H9 (cell line): Measurements from ENCODE around the gene BCAS3. TPM values are rescaled to one million over a fixed set of nuclear protein-coding genes. Genes with fewer than 3 reads are reported as not detected.

Experiments
- DNase-seq: peaks from one replicate; pipeline ENCODE4 v3.0.0-alpha.2; 2017
- H2AFZ ChIP-seq: one replicate; pipeline ENCODE4 v1.6.1; 2013; ENCODE audit warnings: mild to moderate bottlenecking, low read length, control low read depth, moderate library complexity
- H2AK5ac ChIP-seq: 2 replicates; pipeline ENCODE4 v1.6.1; 2013; ENCODE audit warnings: low read length, control low read depth, mixed read lengths; ENCODE audit not compliant: insufficient read length
- H2BK120ac ChIP-seq: one replicate; pipeline ENCODE4 v1.6.1; 2013; ENCODE audit warnings: low read depth, mild to moderate bottlenecking, low read length, control low read depth, inconsistent platforms; ENCODE audit not compliant: poor library complexity, severe bottlenecking
- H2BK12ac ChIP-seq: 2 replicates; pipeline ENCODE4 v1.6.1; 2013; ENCODE audit warnings: low read length, control low read depth, mixed read lengths, low read depth; ENCODE audit not compliant: insufficient read length
- H2BK15ac ChIP-seq: 2 replicates; pipeline ENCODE4 v1.6.1; 2013; ENCODE audit warnings: low read depth, low read length, control low read depth
- H2BK20ac ChIP-seq: one replicate; pipeline ENCODE4 v1.6.1; 2013; ENCODE audit warnings: low read depth, mild to moderate bottlenecking, low read length, control low read depth, inconsistent platforms; ENCODE audit not compliant: poor library complexity, severe bottlenecking
- H2BK5ac ChIP-seq: 2 replicates; pipeline ENCODE4 v1.6.1; 2013; ENCODE audit warnings: low read length, control low read depth, mixed read lengths; ENCODE audit not compliant: insufficient read length
- H3K14ac ChIP-seq: 2 replicates; pipeline ENCODE4 v1.6.1; 2013; ENCODE audit warnings: low read length, control low read depth; ENCODE audit not compliant: insufficient read depth
- H3K18ac ChIP-seq: 2 replicates; pipeline ENCODE4 v1.6.1; 2013; ENCODE audit warnings: low read depth, mild to moderate bottlenecking, mixed read lengths, low read length, control low read depth; ENCODE audit not compliant: insufficient read length
- H3K23ac ChIP-seq: 2 replicates; pipeline ENCODE4 v1.6.1; 2013; ENCODE audit warnings: low read length, control low read depth, mixed read lengths, low read depth; ENCODE audit not compliant: insufficient read length
- H3K23me2 ChIP-seq: 2 replicates; pipeline ENCODE4 v1.6.1; 2013; ENCODE audit warnings: low read depth, mild to moderate bottlenecking, mixed read lengths, low read length, control low read depth; ENCODE audit not compliant: insufficient read length, poor library complexity, severe bottlenecking
- H3K27ac ChIP-seq: 2 replicates; pipeline ENCODE4 v1.5.1; 2013; ENCODE audit warnings: low read length, control low read depth, mixed read lengths, low read depth; ENCODE audit not compliant: insufficient read length
- H3K27me3 ChIP-seq: 2 replicates; pipeline ENCODE4 v1.6.1; 2013; ENCODE audit warnings: low read length, control low read depth, inconsistent platforms; ENCODE audit not compliant: insufficient read depth
- H3K4ac ChIP-seq: 2 replicates; pipeline ENCODE4 v1.6.1; 2013; ENCODE audit warnings: low read depth, mild to moderate bottlenecking, control low read depth, inconsistent platforms, low read length, moderate library complexity
- H3K4me1 ChIP-seq: 2 replicates; pipeline ENCODE4 v1.6.1; 2013; ENCODE audit warnings: low read length, control low read depth, inconsistent platforms; ENCODE audit not compliant: insufficient read depth
- H3K4me2 ChIP-seq: 2 replicates; pipeline ENCODE4 v1.6.1; 2013; ENCODE audit warnings: low read length, control low read depth, mixed read lengths; ENCODE audit not compliant: insufficient read length, insufficient read depth
- H3K56ac ChIP-seq: 2 replicates; pipeline ENCODE4 v1.6.1; 2013; ENCODE audit warnings: low read depth, mild to moderate bottlenecking, mixed read lengths, low read length, control low read depth; ENCODE audit not compliant: insufficient read length
- H3K79me1 ChIP-seq: 2 replicates; pipeline ENCODE4 v1.6.1; 2013; ENCODE audit warnings: low read depth, mild to moderate bottlenecking, moderate library complexity, low read length, control low read depth, inconsistent platforms; ENCODE audit not compliant: insufficient read depth, poor library complexity, severe bottlenecking
- H3K79me2 ChIP-seq: 2 replicates; pipeline ENCODE4 v1.6.1; 2013; ENCODE audit warnings: low read length, control low read depth, inconsistent platforms; ENCODE audit not compliant: insufficient read depth
- H3K9ac ChIP-seq: 2 replicates; pipeline ENCODE4 v1.6.1; 2013; ENCODE audit warnings: low read length, control low read depth, mixed read lengths; ENCODE audit not compliant: insufficient read length; ENCODE audit errors: extremely low read depth
- H3K9me3 ChIP-seq: one replicate; pipeline ENCODE4 v1.6.1; 2013; ENCODE audit warnings: low read depth, low read length, inconsistent platforms; ENCODE audit not compliant: control insufficient read depth
- H3T11ph ChIP-seq: one replicate; pipeline ENCODE4 v1.6.1; 2013; ENCODE audit warnings: mild to moderate bottlenecking, low read length, control low read depth, inconsistent platforms
- H4K20me1 ChIP-seq: one replicate; pipeline ENCODE4 v1.6.1; 2013; ENCODE audit not compliant: control insufficient read depth, insufficient read length, insufficient read depth
- H4K5ac ChIP-seq: 2 replicates; pipeline ENCODE4 v1.6.1; 2013; ENCODE audit warnings: low read depth, mild to moderate bottlenecking, mixed read lengths, low read length, control low read depth; ENCODE audit not compliant: insufficient read length
- H4K8ac ChIP-seq: replicated peaks from 2 replicates; pipeline ENCODE4 v1.6.1; 2013; ENCODE audit warnings: low read length, control low read depth, mixed read lengths, low read depth; ENCODE audit not compliant: insufficient read length
- H4K91ac ChIP-seq: 2 replicates; pipeline ENCODE4 v1.6.1; 2013; ENCODE audit warnings: low read depth, mild to moderate bottlenecking, moderate library complexity, mixed read lengths, low read length, control low read depth; ENCODE audit not compliant: insufficient read length
- H3K27ac Mint-ChIP-seq, 3 experiments: 2 replicates in 2 of 3; 3 replicates in 1 of 3; pipeline ENCODE4 v1.8.0; 2020 to 2021; ENCODE audit warnings: mixed read lengths in 3 of 3, mild to moderate bottlenecking in 1 of 3, moderate library complexity in 1 of 3
- H3K27me3 Mint-ChIP-seq: 2 replicates; pipeline ENCODE4 v1.8.0; 2021; ENCODE audit warnings: low read depth, mild to moderate bottlenecking, moderate library complexity, mixed read lengths
- H3K36me3 Mint-ChIP-seq, 3 experiments: 2 replicates in 2 of 3; 3 replicates in 1 of 3; pipeline ENCODE4 v1.8.0; 2020 to 2021; ENCODE audit warnings: low read depth in 3 of 3, mixed read lengths in 3 of 3; ENCODE audit not compliant: insufficient read depth in 1 of 3
- H3K4me1 Mint-ChIP-seq, 2 experiments: 2 replicates each; pipeline ENCODE4 v1.8.0; 2020; ENCODE audit warnings: mixed read lengths in 2 of 2
- H3K4me3 Mint-ChIP-seq, 2 experiments: 2 replicates in 1 of 2; 3 replicates in 1 of 2; pipeline ENCODE4 v1.8.0; 2020 to 2021; ENCODE audit warnings: mild to moderate bottlenecking in 2 of 2, mixed read lengths in 2 of 2, moderate library complexity in 1 of 2
- H3K9me3 Mint-ChIP-seq, 2 experiments: 2 replicates in 1 of 2; 3 replicates in 1 of 2; pipeline ENCODE4 v1.8.0; 2020; ENCODE audit warnings: mild to moderate bottlenecking in 2 of 2, mixed read lengths in 2 of 2, moderate library complexity in 1 of 2
- CTCF ChIP-seq: fragments of 200-600 bp; sonication (generic); conservative IDR thresholded peaks from 3 replicates; pipeline ENCODE4 v1.8.0; 2021; ENCODE audit warnings: antibody characterized with exemption, mild to moderate bottlenecking
- WGBS: extraction: QIAGEN DNeasy Blood & Tissue Kit; methylation state at CpG from one replicate; pipeline ENCODE4 v1.1.7; 2013; ENCODE audit warnings: missing lambda C conversion rate, low lambda C conversion rate, mixed read lengths; ENCODE audit not compliant: insufficient read length; ENCODE audit errors: extremely low coverage; 5-methylcytosine and 5-hydroxymethylcytosine counted together
- total RNA-seq: library from RNA; stranded (reverse); gene quantifications from 2 replicates; pipeline ENCODE4 v1.2.1, GENCODE V29; 2021

BCAS3 gene
- total RNA-seq, 1 experiment from 2014 or later, result 22.4 TPM

- H3K9me3 ChIP-seq, result no peaks in the 10 kb centered on the region
- no peaks in the 10 kb centered on the region for H3K4me1 Mint-ChIP-seq
- WGBS, result no CpG with 5 or more reads among the region's 3 CpGs
Observed at GRCh38 chr17:60840456-60840855, 162.8 kb downstream of the BCAS3 start.

More at GRCh38 chr17:60840456-60840855, 162.8 kb downstream of the BCAS3 start:
- H4K8ac ChIP-seq, result no peak overlapping the region
- no peak overlapping the region for H2AK5ac ChIP-seq
- H3K23ac ChIP-seq, result no peak overlapping the region
- Mint-ChIP-seq H3K36me3 (no peaks in the 10 kb centered on the region), H3K27me3 (no peaks in the 10 kb centered on the region), H3K9me3 (no peaks in the 10 kb centered on the region), H3K27ac (no peak overlapping the region), H3K4me3 (no peak overlapping the region)
- no peak overlapping the region for H4K5ac ChIP-seq
- no peak overlapping the region for H3K9ac ChIP-seq
- H3K79me2 ChIP-seq, result no peaks in the 10 kb centered on the region
- H2BK120ac ChIP-seq, result no peak overlapping the region
- no peaks in the 10 kb centered on the region for H3K23me2 ChIP-seq
- H4K91ac ChIP-seq, result no peak overlapping the region
- H3K27me3 ChIP-seq, result no peaks in the 10 kb centered on the region
- TF ChIP-seq CTCF, result no peak
- H2BK15ac ChIP-seq, result no peak overlapping the region
- H3K4ac ChIP-seq, result no peak overlapping the region
- no peak overlapping the region for H2AFZ ChIP-seq
- no peaks in the 10 kb centered on the region for H3K79me1 ChIP-seq
- H2BK20ac ChIP-seq, result no peak overlapping the region
- no peak overlapping the region for H2BK12ac ChIP-seq
- no peak overlapping the region for H3T11ph ChIP-seq
- DNase-seq, result no peak
- no peak overlapping the region for H2BK5ac ChIP-seq
- H3K56ac ChIP-seq, result no peak overlapping the region
- H3K14ac ChIP-seq, result no peak overlapping the region
- H3K27ac ChIP-seq, result no peak overlapping the region
- no peak overlapping the region for H3K4me2 ChIP-seq
- no peaks in the 10 kb centered on the region for H4K20me1 ChIP-seq
- no peaks in the 10 kb centered on the region for H3K4me1 ChIP-seq
- H3K18ac ChIP-seq, result no peak overlapping the region
